Activated CD8-positive, alpha-beta memory T cell treated with anti-CD3 and anti-CD28 coated beads for 36 hours (primary cell): ENCODE results near the gene PDE4B. TPM values are rescaled to one million over a fixed set of nuclear protein-coding genes. Genes with fewer than 3 reads are reported as not detected.

Source experiments
- CTCF ChIA-PET: fragments of 350-600 bp; sonication (Branson Sonifier 250); formaldehyde crosslinking; loops from one replicate; lab custom pipeline; 2021; ENCODE audit warnings: antibody characterized with exemption; lab: Charles Lee
- POLR2A ChIA-PET: fragments of 350-600 bp; sonication (Branson Sonifier 250); formaldehyde crosslinking; loops from one replicate; lab custom pipeline; 2021; ENCODE audit warnings: antibody characterized with exemption; lab: Charles Lee
- total RNA-seq, 2 experiments: library from RNA; stranded (reverse); gene quantifications; one replicate each; pipeline ENCODE4 v1.2.3, GENCODE V29; 2021

PDE4B gene
- total RNA-seq, 2 experiments from 2014 or later: 32.2 to 33.8 TPM

GRCh38 chr1:66380452-66381212 is 587.9 kb downstream of the PDE4B start:
- CTCF ChIA-PET: interaction anchor here (0.7 to 1.4 kb wide), 5 partner anchors 11 to 66 kb away, joined by 3 to 5 read pairs (median 3); no protein-coding TSS in a partner anchor
- POLR2A ChIA-PET: no interaction called here

GRCh38 chr1:66381621-66382275 is 589.1 kb downstream of the PDE4B start:
- ChIA-PET CTCF (interaction anchor here (0.9 to 1.4 kb wide), 2 partner anchors 15 to 65 kb away, joined by 3 read pairs; no protein-coding TSS in a partner anchor), POLR2A (no interaction called here)

- POLR2A ChIA-PET: no interaction called here
Measured at GRCh38 chr1:66383168-66383567, 590.5 kb downstream of the PDE4B start.

GRCh38 chr1:66383611-66384010 is 590.9 kb downstream of the PDE4B start:
- POLR2A ChIA-PET: no interaction called here
- CTCF ChIA-PET: interaction anchor here (1.8 kb wide), 1 partner anchor 53 kb away, joined by 5 read pairs; no protein-coding TSS in a partner anchor

More at GRCh38 chr1:66383168-66383567, 590.5 kb downstream of the PDE4B start:
- CTCF ChIA-PET: interaction anchor here (1.8 kb wide), 1 partner anchor 53 kb away, joined by 5 read pairs; no protein-coding TSS in a partner anchor

- ChIA-PET CTCF (no interaction called here), POLR2A (no interaction called here)
Measured at GRCh38 chr1:66384258-66384921, 591.7 kb downstream of the PDE4B start.

- CTCF ChIA-PET: no interaction called here
- POLR2A ChIA-PET: no interaction called here
Measured at GRCh38 chr1:66386712-66387111, 594.0 kb downstream of the PDE4B start.

GRCh38 chr1:66388913-66389312 is 596.2 kb downstream of the PDE4B start:
- POLR2A ChIA-PET: no interaction called here
- CTCF ChIA-PET: interaction anchor here (0.6 to 1.3 kb wide), 3 partner anchors 12 to 119 kb away, joined by 3 to 6 read pairs (median 3); no protein-coding TSS in a partner anchor

GRCh38 chr1:66393586-66394287 is 601.0 kb downstream of the PDE4B start:
- CTCF ChIA-PET: no interaction called here
- POLR2A ChIA-PET: no interaction called here

- POLR2A ChIA-PET: no interaction called here
- CTCF ChIA-PET: no interaction called here
Measured at GRCh38 chr1:66394603-66395002, 601.9 kb downstream of the PDE4B start.

- ChIA-PET POLR2A (interaction anchor here (0.6 to 1.5 kb wide), 3 partner anchors 19 to 1035 kb away, joined by 3 to 5 read pairs (median 4); no protein-coding TSS in a partner anchor), CTCF (interaction anchor here (1.0 to 1.4 kb wide), 3 partner anchors 10 to 19 kb away, joined by 3 read pairs; no protein-coding TSS in a partner anchor)
Measured at GRCh38 chr1:66395202-66396061, 602.7 kb downstream of the PDE4B start.

GRCh38 chr1:66396212-66396890 is 603.7 kb downstream of the PDE4B start:
- ChIA-PET POLR2A (interaction anchor here (0.6 to 1.5 kb wide), 3 partner anchors 20 to 1036 kb away, joined by 3 to 5 read pairs (median 4); no protein-coding TSS in a partner anchor), CTCF (interaction anchor here (1.0 to 1.4 kb wide), 3 partner anchors 11 to 20 kb away, joined by 3 read pairs; no protein-coding TSS in a partner anchor)

GRCh38 chr1:66397192-66397591 is 604.5 kb downstream of the PDE4B start:
- POLR2A ChIA-PET: interaction anchor here (1.5 kb wide), 1 partner anchor 39 kb away, joined by 5 read pairs; no protein-coding TSS in a partner anchor
- CTCF ChIA-PET: interaction anchor here (1.4 kb wide), 1 partner anchor 11 kb away, joined by 3 read pairs; no protein-coding TSS in a partner anchor

- CTCF ChIA-PET: interaction anchor here (0.8 kb wide), 1 partner anchor 25 kb away, joined by 3 read pairs; no protein-coding TSS in a partner anchor
- POLR2A ChIA-PET: no interaction called here
Measured at GRCh38 chr1:66399888-66400529, 607.3 kb downstream of the PDE4B start.

- ChIA-PET POLR2A (interaction anchor here (0.7 kb wide), 1 partner anchor 32 kb away, joined by 3 read pairs; no protein-coding TSS in a partner anchor), CTCF (no interaction called here)
Measured at GRCh38 chr1:66400660-66401059, 608.0 kb downstream of the PDE4B start.

- ChIA-PET CTCF (no interaction called here), POLR2A (no interaction called here)
Measured at GRCh38 chr1:66401244-66401643, 608.5 kb downstream of the PDE4B start.

GRCh38 chr1:66402194-66402593 is 609.5 kb downstream of the PDE4B start:
- CTCF ChIA-PET: interaction anchor here (0.8 kb wide), 1 partner anchor 35 kb away, joined by 4 read pairs; no protein-coding TSS in a partner anchor

More at GRCh38 chr1:66402194-66402593, 609.5 kb downstream of the PDE4B start:
- POLR2A ChIA-PET: no interaction called here
